Mesenteric fat pad (tissue), 1 donor: ENCODE measurements around the gene USP32. TPM values are rescaled to one million over a fixed set of nuclear protein-coding genes. Genes with fewer than 3 reads are reported as not detected.

ENCODE experiments used
- DNase-seq: peaks from one replicate; pipeline ENCODE4 v3.0.0-alpha.2; 2020; ENCODE audit warnings: low spot score
- total RNA-seq: library from RNA; stranded (reverse); fragmentation: NEBNext Ultra II Directional; extraction: Animal tissue kit (Norgen Biotek cat#: 25700); gene quantifications from one replicate; pipeline ENCODE4 v1.2.1, GENCODE V29; 2021
- donor health status: DM: yes; HTN: yes; CAD: no.

USP32 gene
- total RNA-seq, 1 donor from 2014 or later = 69.6 TPM

GRCh38 chr17:60138769-60139437, 253.0 kb downstream of the USP32 start:
- no peak for DNase-seq

- no peak for DNase-seq
Observed at GRCh38 chr17:60137731-60138130, 254.2 kb downstream of the USP32 start.

- DNase-seq = no peak
Observed at GRCh38 chr17:60135951-60136666, 255.8 kb downstream of the USP32 start.

- DNase-seq = peak; percentile 94
Observed at GRCh38 chr17:60135151-60135950, 256.6 kb downstream of the USP32 start.

GRCh38 chr17:60134396-60135150, 257.4 kb downstream of the USP32 start:
- no peak for DNase-seq

GRCh38 chr17:60130466-60130865, 261.5 kb downstream of the USP32 start:
- DNase-seq = no peak

GRCh38 chr17:60129164-60129563, 262.8 kb downstream of the USP32 start:
- no peak for DNase-seq

Other genes with a start within 250 kb of the USP32 start
- 100 TPM for gene CA4, start 242.2 kb downstream of the USP32 start, total RNA-seq
- gene CHCT1, start 30.4 kb upstream of the USP32 start, total RNA-seq = not detected
- gene APPBP2, start 134.1 kb upstream of the USP32 start, total RNA-seq = 45.8 TPM
- 16.7 TPM for gene PPM1D, start 208.1 kb upstream of the USP32 start, total RNA-seq